ENCODE measurements around the gene SEMA5A. TPM values are rescaled to one million over a fixed set of nuclear protein-coding genes. Genes with fewer than 3 reads are reported as not detected.

Gene SEMA5A
- total and polyA plus RNA-seq, 7 experiments from 2014 or later, result 0.25 to 0.98 (median 0.46) TPM; not detected in 1

- Mint-ChIP-seq H3K27ac (no peak overlapping the region), H3K9me3 (peaks cover 0 to 8% (median 0%) of the 10 kb centered on the region in 11 donors), H3K27me3 (no peaks in the 10 kb centered on the region), H3K36me3 (no peaks in the 10 kb centered on the region), H3K4me1 (no peaks in the 10 kb centered on the region), H3K4me3 (no peak overlapping the region)
- Histone ChIP-seq H3K4me3 (ENCODE audit: low read length) (no peak overlapping the region), H3K9me3 (ENCODE audit: control insufficient read depth in 2 of 3, low read length in 3 of 3) (no peaks in the 10 kb centered on the region), H3K36me3 (ENCODE audit: control insufficient read depth in 2 of 3, insufficient read depth in 3 of 3, low read length in 3 of 3) (no peaks in the 10 kb centered on the region), H3K27me3 (ENCODE audit: control insufficient read depth in 2 of 2, insufficient read depth in 2 of 2, low read length in 2 of 2) (no peaks in the 10 kb centered on the region), H3K4me1 (ENCODE audit: control insufficient read depth in 2 of 2, insufficient read depth in 2 of 2, low read length in 2 of 2) (no peaks in the 10 kb centered on the region), H3K27ac (ENCODE audit: low read depth, low read length) (no peak overlapping the region)
- ChIA-PET CTCF (no interaction called here), POLR2A (no interaction called here)
- DNase-seq (no peak), ATAC-seq (no peak)
- intact Hi-C loops (cut with micrococcal nuclease), result no loop called here
Measured at GRCh38 chr5:9054322-9054721, 491.6 kb downstream of the SEMA5A start.

- Histone ChIP-seq H3K4me1 (ENCODE audit: control insufficient read depth in 2 of 2, insufficient read depth in 2 of 2, low read length in 2 of 2) (no peaks in the 10 kb centered on the region), H3K27me3 (ENCODE audit: control insufficient read depth in 2 of 2, insufficient read depth in 2 of 2, low read length in 2 of 2) (no peaks in the 10 kb centered on the region), H3K27ac (ENCODE audit: low read depth, low read length) (no peak overlapping the region), H3K4me3 (ENCODE audit: low read length) (no peak overlapping the region), H3K36me3 (ENCODE audit: control insufficient read depth in 2 of 3, insufficient read depth in 3 of 3, low read length in 3 of 3) (no peaks in the 10 kb centered on the region), H3K9me3 (ENCODE audit: control insufficient read depth in 2 of 3, low read length in 3 of 3) (no peaks in the 10 kb centered on the region)
- intact Hi-C loops (cut with micrococcal nuclease), result no loop called here
- DNase-seq (no peak), ATAC-seq (no peak)
- Mint-ChIP-seq H3K36me3 (no peaks in the 10 kb centered on the region), H3K27ac (no peak overlapping the region), H3K4me1 (no peaks in the 10 kb centered on the region), H3K4me3 (no peak overlapping the region), H3K27me3 (no peaks in the 10 kb centered on the region), H3K9me3 (peaks cover 0 to 10% (median 0%) of the 10 kb centered on the region in 11 donors)
- POLR2A ChIA-PET, result no interaction called here
- CTCF ChIA-PET, result no interaction called here
Measured at GRCh38 chr5:9052421-9052820, 493.5 kb downstream of the SEMA5A start.

- intact Hi-C loops (cut with micrococcal nuclease), result no loop called here
- Mint-ChIP-seq H3K27me3 (no peaks in the 10 kb centered on the region), H3K4me1 (no peaks in the 10 kb centered on the region), H3K27ac (no peak overlapping the region), H3K36me3 (no peaks in the 10 kb centered on the region), H3K4me3 (no peak overlapping the region), H3K9me3 (peaks cover 0 to 11% (median 0%) of the 10 kb centered on the region in 11 donors)
- no peaks in the 10 kb centered on the region for H3K4me1 ChIP-seq (ENCODE audit: control insufficient read depth in 2 of 2, insufficient read depth in 2 of 2, low read length in 2 of 2)
- ATAC-seq (no peak), DNase-seq (no peak)
- H3K4me3 ChIP-seq (ENCODE audit: low read length), result no peak overlapping the region
- H3K27me3 ChIP-seq (ENCODE audit: control insufficient read depth in 2 of 2, insufficient read depth in 2 of 2, low read length in 2 of 2), result no peaks in the 10 kb centered on the region
- no peaks in the 10 kb centered on the region for H3K9me3 ChIP-seq (ENCODE audit: control insufficient read depth in 2 of 3, low read length in 3 of 3)
- H3K27ac ChIP-seq (ENCODE audit: low read depth, low read length), result no peak overlapping the region
- ChIA-PET CTCF (no interaction called here), POLR2A (no interaction called here)
- H3K36me3 ChIP-seq (ENCODE audit: control insufficient read depth in 2 of 3, insufficient read depth in 3 of 3, low read length in 3 of 3), result no peaks in the 10 kb centered on the region
Measured at GRCh38 chr5:9051779-9052178, 494.1 kb downstream of the SEMA5A start.

- H3K27me3 ChIP-seq (ENCODE audit: control insufficient read depth in 2 of 2, insufficient read depth in 2 of 2, low read length in 2 of 2), result no peaks in the 10 kb centered on the region
- ChIA-PET CTCF (no interaction called here), POLR2A (no interaction called here)
- H3K27ac ChIP-seq (ENCODE audit: low read depth, low read length), result no peak overlapping the region
- no peaks in the 10 kb centered on the region for H3K36me3 ChIP-seq (ENCODE audit: control insufficient read depth in 2 of 3, insufficient read depth in 3 of 3, low read length in 3 of 3)
- no peaks in the 10 kb centered on the region for H3K9me3 ChIP-seq (ENCODE audit: control insufficient read depth in 2 of 3, low read length in 3 of 3)
- Mint-ChIP-seq H3K4me3 (no peak overlapping the region), H3K27me3 (no peaks in the 10 kb centered on the region), H3K27ac (no peak overlapping the region), H3K36me3 (no peaks in the 10 kb centered on the region), H3K9me3 (peaks cover 0 to 10% (median 2%) of the 10 kb centered on the region in 11 donors), H3K4me1 (no peaks in the 10 kb centered on the region)
- no peaks in the 10 kb centered on the region for H3K4me1 ChIP-seq (ENCODE audit: control insufficient read depth in 2 of 2, insufficient read depth in 2 of 2, low read length in 2 of 2)
- no peak for DNase-seq
- ATAC-seq, result no peak
- no peak overlapping the region for H3K4me3 ChIP-seq (ENCODE audit: low read length)
- intact Hi-C loops (cut with micrococcal nuclease), result no loop called here
Measured at GRCh38 chr5:9047932-9048331, 497.9 kb downstream of the SEMA5A start.

- Mint-ChIP-seq H3K27ac (no peak overlapping the region), H3K9me3 (peaks cover 0 to 8% (median 2%) of the 10 kb centered on the region in 11 donors), H3K36me3 (no peaks in the 10 kb centered on the region), H3K4me1 (no peaks in the 10 kb centered on the region), H3K27me3 (no peaks in the 10 kb centered on the region), H3K4me3 (no peak overlapping the region)
- Histone ChIP-seq H3K9me3 (ENCODE audit: control insufficient read depth in 2 of 3, low read length in 3 of 3) (no peaks in the 10 kb centered on the region), H3K4me1 (ENCODE audit: control insufficient read depth in 2 of 2, insufficient read depth in 2 of 2, low read length in 2 of 2) (no peaks in the 10 kb centered on the region), H3K4me3 (ENCODE audit: low read length) (no peak overlapping the region), H3K27ac (ENCODE audit: low read depth, low read length) (no peak overlapping the region), H3K27me3 (ENCODE audit: control insufficient read depth in 2 of 2, insufficient read depth in 2 of 2, low read length in 2 of 2) (no peaks in the 10 kb centered on the region), H3K36me3 (ENCODE audit: control insufficient read depth in 2 of 3, insufficient read depth in 3 of 3, low read length in 3 of 3) (no peaks in the 10 kb centered on the region)
- ATAC-seq (no peak), DNase-seq (no peak)
- ChIA-PET POLR2A (no interaction called here), CTCF (no interaction called here)
- intact Hi-C loops (cut with micrococcal nuclease), result no loop called here
Measured at GRCh38 chr5:9046756-9047481, 499.0 kb downstream of the SEMA5A start.

- H3K27ac Mint-ChIP-seq, result no peak overlapping the region
- H3K27me3 Mint-ChIP-seq, result no peaks in the 10 kb centered on the region
- Histone ChIP-seq H3K4me3 (ENCODE audit: low read length) (no peak overlapping the region), H3K27me3 (ENCODE audit: control insufficient read depth in 2 of 2, insufficient read depth in 2 of 2, low read length in 2 of 2) (no peaks in the 10 kb centered on the region), H3K36me3 (ENCODE audit: control insufficient read depth in 2 of 3, insufficient read depth in 3 of 3, low read length in 3 of 3) (no peaks in the 10 kb centered on the region), H3K4me1 (ENCODE audit: control insufficient read depth in 2 of 2, insufficient read depth in 2 of 2, low read length in 2 of 2) (no peaks in the 10 kb centered on the region), H3K27ac (ENCODE audit: low read depth, low read length) (no peak overlapping the region), H3K9me3 (ENCODE audit: control insufficient read depth in 2 of 3, low read length in 3 of 3) (no peaks in the 10 kb centered on the region)
- H3K9me3 Mint-ChIP-seq, result peaks cover 0 to 8% (median 2%) of the 10 kb centered on the region in 11 donors
- ATAC-seq (no peak), DNase-seq (no peak)
- POLR2A ChIA-PET, result no interaction called here
- H3K36me3 Mint-ChIP-seq, result no peaks in the 10 kb centered on the region
- no peak overlapping the region for H3K4me3 Mint-ChIP-seq
- CTCF ChIA-PET, result no interaction called here
- no peaks in the 10 kb centered on the region for H3K4me1 Mint-ChIP-seq
- intact Hi-C loops (cut with micrococcal nuclease), result no loop called here
Measured at GRCh38 chr5:9045946-9046345, 499.9 kb downstream of the SEMA5A start.

GRCh38 chr5:9042241-9042640 is 503.6 kb downstream of the SEMA5A start:
- Mint-ChIP-seq H3K4me1 (no peaks in the 10 kb centered on the region), H3K4me3 (no peak overlapping the region), H3K27ac (no peak overlapping the region), H3K9me3 (peaks cover 0 to 12% (median 3%) of the 10 kb centered on the region in 11 donors), H3K27me3 (no peaks in the 10 kb centered on the region), H3K36me3 (no peaks in the 10 kb centered on the region)
- H3K9me3 ChIP-seq (ENCODE audit: control insufficient read depth in 2 of 3, low read length in 3 of 3), result no peaks in the 10 kb centered on the region
- no peaks in the 10 kb centered on the region for H3K4me1 ChIP-seq (ENCODE audit: control insufficient read depth in 2 of 2, insufficient read depth in 2 of 2, low read length in 2 of 2)
- no peak for ATAC-seq
- POLR2A ChIA-PET, result no interaction called here
- no peak overlapping the region for H3K27ac ChIP-seq (ENCODE audit: low read depth, low read length)
- intact Hi-C loops (cut with micrococcal nuclease), result no loop called here
- no peak for DNase-seq
- no peak overlapping the region for H3K4me3 ChIP-seq (ENCODE audit: low read length)
- no peaks in the 10 kb centered on the region for H3K27me3 ChIP-seq (ENCODE audit: control insufficient read depth in 2 of 2, insufficient read depth in 2 of 2, low read length in 2 of 2)
- CTCF ChIA-PET, result no interaction called here
- H3K36me3 ChIP-seq (ENCODE audit: control insufficient read depth in 2 of 3, insufficient read depth in 3 of 3, low read length in 3 of 3), result no peaks in the 10 kb centered on the region
